ENCODE results near the gene R3HDML.
"Not testable (repeated sequence)": the region's sequence is repeated elsewhere in the genome, so short reads cannot be mapped to it uniquely, and the experiment has no call there.

Gene R3HDML

GRCh38 chr20:44304383-44304782 is 32.5 kb upstream of the R3HDML start:
- Histone ChIP-seq H3K36me3 (ENCODE audit: control insufficient read depth, insufficient read depth, low read length) (peaks cover 3% of the 10 kb centered on the region), H3K9me3 (ENCODE audit: control insufficient read depth, low read length) (no peaks in the 10 kb centered on the region), H3K4me1 (ENCODE audit: control insufficient read depth, insufficient read depth, low read length, poor library complexity, severe bottlenecking) (peaks cover under 1% of the 10 kb centered on the region), H3K4me3 (ENCODE audit: extremely low read depth, insufficient read depth, low read length, poor library complexity, severe bottlenecking) (no peak overlapping the region), H3K27ac (ENCODE audit: low read depth, low read length, severe bottlenecking) (no peak overlapping the region)

GRCh38 chr20:44306927-44307326 is 29.9 kb upstream of the R3HDML start:
- no peaks in the 10 kb centered on the region for H3K9me3 ChIP-seq (ENCODE audit: control insufficient read depth, low read length)
- WGBS, 2 experiments (ENCODE audit: insufficient coverage in 2 of 2): 93% methylated on average over 8 to 9 of the region's 9 CpGs
- H3K4me3 ChIP-seq (ENCODE audit: extremely low read depth, insufficient read depth, low read length, poor library complexity, severe bottlenecking): no peak overlapping the region
- H3K27ac ChIP-seq (ENCODE audit: low read depth, low read length, severe bottlenecking): no peak overlapping the region
- peaks cover 7% of the 10 kb centered on the region for H3K4me1 ChIP-seq (ENCODE audit: control insufficient read depth, insufficient read depth, low read length, poor library complexity, severe bottlenecking)
- peaks cover 3% of the 10 kb centered on the region for H3K36me3 ChIP-seq (ENCODE audit: control insufficient read depth, insufficient read depth, low read length)

GRCh38 chr20:44309763-44310663 is 26.8 kb upstream of the R3HDML start:
- peak overlapping the region; percentile 65 for H3K27ac ChIP-seq (ENCODE audit: low read depth, low read length, severe bottlenecking)
- H3K4me3 ChIP-seq (ENCODE audit: extremely low read depth, insufficient read depth, low read length, poor library complexity, severe bottlenecking): peak overlapping the region; percentile 65
- no peaks in the 10 kb centered on the region for H3K9me3 ChIP-seq (ENCODE audit: control insufficient read depth, low read length)
- H3K4me1 ChIP-seq (ENCODE audit: control insufficient read depth, insufficient read depth, low read length, poor library complexity, severe bottlenecking): peaks cover 7% of the 10 kb centered on the region
- peaks cover 3% of the 10 kb centered on the region for H3K36me3 ChIP-seq (ENCODE audit: control insufficient read depth, insufficient read depth, low read length)
- WGBS, 2 experiments (ENCODE audit: insufficient coverage in 2 of 2): 43 to 47% methylated on average over 11 to 13 of the region's 17 CpGs

GRCh38 chr20:44310664-44311639 is 25.9 kb upstream of the R3HDML start, which contains the start of gene FITM2:
TSS of gene FITM2 (minus strand) at chr20:44311202. CDS start at chr20:44311148, 54 bp downstream.
- Histone ChIP-seq H3K4me1 (ENCODE audit: control insufficient read depth, insufficient read depth, low read length, poor library complexity, severe bottlenecking) (peaks cover 7% of the 10 kb centered on the region), H3K36me3 (ENCODE audit: control insufficient read depth, insufficient read depth, low read length) (peaks cover 2% of the 10 kb centered on the region), H3K27ac (ENCODE audit: low read depth, low read length, severe bottlenecking) (peak within 1 kb of the TSS; percentile 65), H3K9me3 (ENCODE audit: control insufficient read depth, low read length) (no peaks in the 10 kb centered on the region), H3K4me3 (ENCODE audit: extremely low read depth, insufficient read depth, low read length, poor library complexity, severe bottlenecking) (peak within 1 kb of the TSS; percentile 65)
- WGBS, 2 experiments (ENCODE audit: insufficient coverage in 2 of 2): 1 to 3% methylated on average over 38 to 55 of the region's 70 CpGs

- H3K4me1 ChIP-seq (ENCODE audit: control insufficient read depth, insufficient read depth, low read length, poor library complexity, severe bottlenecking): peaks cover 4% of the 10 kb centered on the region
- H3K9me3 ChIP-seq (ENCODE audit: control insufficient read depth, low read length): peaks cover under 1% of the 10 kb centered on the region
- H3K27ac ChIP-seq (ENCODE audit: low read depth, low read length, severe bottlenecking): no peak overlapping the region
- H3K36me3 ChIP-seq (ENCODE audit: control insufficient read depth, insufficient read depth, low read length): no peaks in the 10 kb centered on the region
- H3K4me3 ChIP-seq (ENCODE audit: extremely low read depth, insufficient read depth, low read length, poor library complexity, severe bottlenecking): no peak overlapping the region
These were observed 22.0 kb upstream of the R3HDML start for GRCh38 chr20:44314870-44315269.

- Histone ChIP-seq H3K9me3 (ENCODE audit: control insufficient read depth, low read length) (peaks cover 3% of the 10 kb centered on the region), H3K27ac (ENCODE audit: low read depth, low read length, severe bottlenecking) (no peak overlapping the region), H3K36me3 (ENCODE audit: control insufficient read depth, insufficient read depth, low read length) (no peaks in the 10 kb centered on the region), H3K4me1 (ENCODE audit: control insufficient read depth, insufficient read depth, low read length, poor library complexity, severe bottlenecking) (no peaks in the 10 kb centered on the region), H3K4me3 (ENCODE audit: extremely low read depth, insufficient read depth, low read length, poor library complexity, severe bottlenecking) (no peak overlapping the region)
- 100% methylated on average over 1 of the region's 2 CpGs; no CpG with 5 or more reads in 1 of the 2 experiments for WGBS, 2 experiments (ENCODE audit: insufficient coverage in 2 of 2)
These were observed 16.9 kb upstream of the R3HDML start for GRCh38 chr20:44319839-44320422.

- Histone ChIP-seq H3K36me3 (ENCODE audit: control insufficient read depth, insufficient read depth, low read length) (no peaks in the 10 kb centered on the region), H3K27ac (ENCODE audit: low read depth, low read length, severe bottlenecking) (no peak overlapping the region), H3K4me1 (ENCODE audit: control insufficient read depth, insufficient read depth, low read length, poor library complexity, severe bottlenecking) (no peaks in the 10 kb centered on the region), H3K9me3 (ENCODE audit: control insufficient read depth, low read length) (peaks cover 3% of the 10 kb centered on the region), H3K4me3 (ENCODE audit: extremely low read depth, insufficient read depth, low read length, poor library complexity, severe bottlenecking) (no peak overlapping the region)
- WGBS, 2 experiments (ENCODE audit: insufficient coverage in 2 of 2): 0 to 50% methylated on average over 1 of the region's 1 CpG
These were observed 12.5 kb upstream of the R3HDML start for GRCh38 chr20:44324343-44324742.

GRCh38 chr20:44326391-44327159 is 10.3 kb upstream of the R3HDML start:
- WGBS, 2 experiments (ENCODE audit: insufficient coverage in 2 of 2): 14 to 28% methylated on average over 27 to 28 of the region's 50 CpGs
- no peak overlapping the region for H3K27ac ChIP-seq (ENCODE audit: low read depth, low read length, severe bottlenecking)
- no peaks in the 10 kb centered on the region for H3K9me3 ChIP-seq (ENCODE audit: control insufficient read depth, low read length)
- H3K4me1 ChIP-seq (ENCODE audit: control insufficient read depth, insufficient read depth, low read length, poor library complexity, severe bottlenecking): no peaks in the 10 kb centered on the region
- peak overlapping the region; percentile 11 for H3K4me3 ChIP-seq (ENCODE audit: extremely low read depth, insufficient read depth, low read length, poor library complexity, severe bottlenecking)
- no peaks in the 10 kb centered on the region for H3K36me3 ChIP-seq (ENCODE audit: control insufficient read depth, insufficient read depth, low read length)

GRCh38 chr20:44327748-44328147 is 9.1 kb upstream of the R3HDML start:
- not testable (repeated sequence) for H3K4me1 ChIP-seq (ENCODE audit: control insufficient read depth, insufficient read depth, low read length, poor library complexity, severe bottlenecking); H3K9me3 ChIP-seq (ENCODE audit: control insufficient read depth, low read length); H3K27ac ChIP-seq (ENCODE audit: low read depth, low read length, severe bottlenecking); H3K4me3 ChIP-seq (ENCODE audit: extremely low read depth, insufficient read depth, low read length, poor library complexity, severe bottlenecking); H3K36me3 ChIP-seq (ENCODE audit: control insufficient read depth, insufficient read depth, low read length)
- WGBS, 2 experiments (ENCODE audit: insufficient coverage in 2 of 2): 87 to 96% methylated on average over 7 of the region's 7 CpGs

GRCh38 chr20:44328428-44328827 is 8.4 kb upstream of the R3HDML start:
- Histone ChIP-seq H3K9me3 (ENCODE audit: control insufficient read depth, low read length) (no peaks in the 10 kb centered on the region), H3K4me1 (ENCODE audit: control insufficient read depth, insufficient read depth, low read length, poor library complexity, severe bottlenecking) (no peaks in the 10 kb centered on the region), H3K27ac (ENCODE audit: low read depth, low read length, severe bottlenecking) (no peak overlapping the region), H3K36me3 (ENCODE audit: control insufficient read depth, insufficient read depth, low read length) (no peaks in the 10 kb centered on the region), H3K4me3 (ENCODE audit: extremely low read depth, insufficient read depth, low read length, poor library complexity, severe bottlenecking) (no peak overlapping the region)
- 62 to 74% methylated on average over 2 of the region's 4 CpGs for WGBS, 2 experiments (ENCODE audit: insufficient coverage in 2 of 2)

All from mesodermal cell (in vitro differentiated cells).